A673 (cell line): ENCODE data around the gene ST7. TPM values are rescaled to one million over a fixed set of nuclear protein-coding genes. Genes with fewer than 3 reads are reported as not detected.

Experiments used
- BruUV-seq: library from RNA; stranded (reverse); fragments of 400-500 nt; replicated peaks from 2 replicates; lab custom pipeline; 2021; lab: Mats Ljungman, UMichigan
- CTCF ChIA-PET: fragments of 300-600 bp; sonication (Branson Sonifier 250); formaldehyde crosslinking; loops from one replicate; lab custom pipeline; 2022; ENCODE audit warnings: antibody characterized with exemption; lab: Charles Lee
- POLR2A ChIA-PET: fragments of 300-600 bp; sonication (Branson Sonifier 250); formaldehyde crosslinking; loops from one replicate; lab custom pipeline; 2022; ENCODE audit warnings: antibody characterized with exemption; ENCODE audit not compliant: low non-redundant PET; lab: Charles Lee
- DNase-seq: peaks from one replicate; pipeline ENCODE4 v3.0.0-alpha.2; 2015; ENCODE audit warnings: low spot score
- H3K27ac ChIP-seq: fragments of 200-600 bp; sonication (generic); 2 replicates; pipeline ENCODE4 v1.5.1; 2016; ENCODE audit warnings: mixed run types, low read depth, mild to moderate bottlenecking, mixed read lengths, antibody characterized with exemption, low read length; ENCODE audit not compliant: poor library complexity, severe bottlenecking
- H3K27me3 ChIP-seq: fragments of 200-600 bp; sonication (generic); replicated peaks from 2 replicates; pipeline ENCODE4 v1.6.1; 2017; ENCODE audit warnings: mixed run types, low read depth, mild to moderate bottlenecking, mixed read lengths, antibody characterized with exemption, low read length; ENCODE audit not compliant: insufficient read depth, poor library complexity
- H3K36me3 ChIP-seq: fragments of 200-600 bp; sonication (generic); 2 replicates; pipeline ENCODE4 v1.6.1; 2016; ENCODE audit warnings: mixed run types, mild to moderate bottlenecking, mixed read lengths, antibody characterized with exemption, low read length; ENCODE audit not compliant: insufficient read depth, poor library complexity, severe bottlenecking
- H3K4me1 ChIP-seq: fragments of 200-600 bp; sonication (generic); 2 replicates; pipeline ENCODE4 v1.6.1; 2017; ENCODE audit warnings: mixed run types, mild to moderate bottlenecking, mixed read lengths, antibody characterized with exemption, low read length; ENCODE audit not compliant: insufficient read depth, poor library complexity, severe bottlenecking
- H3K4me3 ChIP-seq: fragments of 200-600 bp; sonication (generic); 2 replicates; pipeline ENCODE4 v1.5.1; 2016; ENCODE audit warnings: low read depth, mixed run types, mild to moderate bottlenecking, mixed read lengths, low read length; ENCODE audit not compliant: poor library complexity, severe bottlenecking
- H3K9me3 ChIP-seq: fragments of 200-600 bp; sonication (generic); 2 replicates; pipeline ENCODE4 v1.6.1; 2016; ENCODE audit warnings: mixed run types, low read depth, mild to moderate bottlenecking, mixed read lengths, antibody characterized with exemption, low read length; ENCODE audit not compliant: poor library complexity, severe bottlenecking
- EZH2 ChIP-seq: fragments of 200-600 bp; sonication (generic); IDR thresholded peaks from 2 replicates; pipeline ENCODE4 v1.6.1; 2017; ENCODE audit warnings: borderline replicate concordance, low read depth, mild to moderate bottlenecking, mixed read lengths, antibody characterized with exemption, low read length; ENCODE audit not compliant: poor library complexity, severe bottlenecking
- intact Hi-C: fragments of 100-400 bp; cut with micrococcal nuclease; formaldehyde crosslinking; loops from one replicate; pipeline ENCODE4 v1.10.0; 2022; ENCODE audit not compliant: unreplicated experiment
- total RNA-seq: library from RNA; stranded (reverse); gene quantifications from 2 replicates; pipeline ENCODE4 v1.2.3, GENCODE V29; 2021
- TF ChIP-seq, protein P1 (sequence below): fragments of 300-800, 200-600 bp; sonication (generic); conservative IDR thresholded peaks from 2 replicates; pipeline ENCODE4 v1.5.1; 2017; ENCODE audit warnings: low read depth, mild to moderate bottlenecking, antibody characterized with exemption, low read length, moderate library complexity, mixed read lengths

The ST7 gene
- total RNA-seq, 1 experiment from 2014 or later: 24.3 TPM

DNA sequence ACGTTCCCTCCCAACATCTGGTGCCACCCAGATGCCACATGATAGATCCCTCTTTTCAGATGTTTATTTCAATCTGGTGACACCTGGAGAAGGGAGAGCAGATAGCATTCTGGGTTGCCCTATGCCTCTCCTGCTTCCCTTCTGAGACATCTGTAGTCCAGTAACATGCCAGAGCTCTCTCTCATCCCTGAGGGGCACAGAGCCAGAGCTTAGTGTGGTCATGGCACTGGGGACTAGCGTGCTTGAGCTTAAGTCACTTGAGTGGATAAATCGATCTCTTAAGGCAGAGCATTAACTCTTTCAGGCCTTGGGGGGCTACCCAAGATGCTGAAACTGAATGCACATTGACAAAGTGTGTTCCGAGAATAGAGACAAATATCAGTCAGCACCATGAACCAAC, 321.6 kb downstream of the ST7 start:
- CTCF ChIA-PET: no interaction called here
- no peaks in the 10 kb centered on the region for H3K36me3 ChIP-seq
- no peaks in the 10 kb centered on the region for H3K4me1 ChIP-seq
- DNase-seq: no peak
- no peak overlapping the region for H3K4me3 ChIP-seq
- POLR2A ChIA-PET: no interaction called here
- no peaks in the 10 kb centered on the region for H3K27me3 ChIP-seq
- no peak overlapping the region for H3K27ac ChIP-seq
- intact Hi-C loops: no loop called here
- H3K9me3 ChIP-seq: no peaks in the 10 kb centered on the region
- BruUV-seq: no TSS peak
- no peak for TF ChIP-seq EZH2
- TF ChIP-seq, protein P1, sequence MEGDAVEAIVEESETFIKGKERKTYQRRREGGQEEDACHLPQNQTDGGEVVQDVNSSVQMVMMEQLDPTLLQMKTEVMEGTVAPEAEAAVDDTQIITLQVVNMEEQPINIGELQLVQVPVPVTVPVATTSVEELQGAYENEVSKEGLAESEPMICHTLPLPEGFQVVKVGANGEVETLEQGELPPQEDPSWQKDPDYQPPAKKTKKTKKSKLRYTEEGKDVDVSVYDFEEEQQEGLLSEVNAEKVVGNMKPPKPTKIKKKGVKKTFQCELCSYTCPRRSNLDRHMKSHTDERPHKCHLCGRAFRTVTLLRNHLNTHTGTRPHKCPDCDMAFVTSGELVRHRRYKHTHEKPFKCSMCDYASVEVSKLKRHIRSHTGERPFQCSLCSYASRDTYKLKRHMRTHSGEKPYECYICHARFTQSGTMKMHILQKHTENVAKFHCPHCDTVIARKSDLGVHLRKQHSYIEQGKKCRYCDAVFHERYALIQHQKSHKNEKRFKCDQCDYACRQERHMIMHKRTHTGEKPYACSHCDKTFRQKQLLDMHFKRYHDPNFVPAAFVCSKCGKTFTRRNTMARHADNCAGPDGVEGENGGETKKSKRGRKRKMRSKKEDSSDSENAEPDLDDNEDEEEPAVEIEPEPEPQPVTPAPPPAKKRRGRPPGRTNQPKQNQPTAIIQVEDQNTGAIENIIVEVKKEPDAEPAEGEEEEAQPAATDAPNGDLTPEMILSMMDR: no peak

DNA sequence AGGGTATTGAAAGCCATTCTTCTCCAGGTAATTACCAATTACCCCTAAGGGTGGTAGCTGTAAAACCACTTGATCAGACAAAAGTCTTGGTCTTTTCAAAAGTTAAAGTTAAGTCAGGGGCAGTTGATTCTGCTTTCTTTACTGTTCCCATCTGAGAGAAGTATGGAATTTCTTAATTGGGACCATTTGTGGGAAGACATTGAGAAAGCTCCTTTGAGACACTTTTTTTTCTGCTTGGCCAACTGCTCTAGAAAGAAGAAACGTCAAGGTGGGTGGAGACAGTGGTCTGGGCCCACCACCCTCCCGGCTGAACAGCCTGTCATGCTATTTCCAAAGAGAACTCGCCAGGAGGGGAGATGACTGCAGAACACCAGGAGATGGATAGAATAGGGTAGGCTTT, 324.3 kb downstream of the ST7 start:
- no peaks in the 10 kb centered on the region for H3K9me3 ChIP-seq
- CTCF ChIA-PET: no interaction called here
- POLR2A ChIA-PET: no interaction called here
- intact Hi-C loops: no loop called here
- H3K4me1 ChIP-seq: no peaks in the 10 kb centered on the region
- DNase-seq: no peak
- no TSS peak for BruUV-seq
- H3K27me3 ChIP-seq: no peaks in the 10 kb centered on the region
- TF ChIP-seq, protein P1: no peak
- no peak for TF ChIP-seq EZH2
- H3K4me3 ChIP-seq: no peak overlapping the region
- no peaks in the 10 kb centered on the region for H3K36me3 ChIP-seq
- no peak overlapping the region for H3K27ac ChIP-seq

DNA sequence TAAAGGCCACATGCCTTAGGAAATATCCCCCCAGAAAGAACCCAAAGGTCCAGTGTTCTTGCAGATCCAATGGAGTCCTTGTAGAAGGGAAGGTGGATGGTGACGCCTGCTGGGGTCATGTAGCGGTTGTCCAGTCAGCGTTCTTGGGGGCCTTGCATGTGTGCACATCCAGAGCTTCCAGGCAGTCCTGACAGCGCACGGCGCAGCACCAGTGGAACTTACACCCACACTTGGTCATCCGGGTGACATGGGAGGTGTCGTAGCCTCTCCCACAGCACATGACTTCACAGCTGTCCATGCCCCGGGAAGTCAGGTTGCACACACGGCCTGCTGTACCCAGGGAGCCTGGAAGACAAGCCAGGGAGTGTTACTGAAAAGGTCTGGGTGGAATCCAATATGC, 324.7 kb downstream of the ST7 start:
- intact Hi-C loops: no loop called here
- no peaks in the 10 kb centered on the region for H3K27me3 ChIP-seq
- CTCF ChIA-PET: no interaction called here
- POLR2A ChIA-PET: no interaction called here
- H3K27ac ChIP-seq: no peak overlapping the region
- BruUV-seq: no TSS peak
- no peaks in the 10 kb centered on the region for H3K4me1 ChIP-seq
- TF ChIP-seq, protein P1: no peak
- no peak for TF ChIP-seq EZH2
- H3K9me3 ChIP-seq: no peaks in the 10 kb centered on the region
- DNase-seq: no peak
- no peak overlapping the region for H3K4me3 ChIP-seq
- no peaks in the 10 kb centered on the region for H3K36me3 ChIP-seq
